Stimulated activated CD4-positive, alpha-beta T cell treated with anti-CD3 and anti-CD28 coated beads, Interleukin-1b, Interleukin-23, amount 100 ng/mL, for 24 hours (primary cell): Measurements from ENCODE around the gene TOR1A.
"Not testable (repeated sequence)": the region's sequence is repeated elsewhere in the genome, so short reads cannot be mapped to it uniquely, and the experiment has no call there.

Experiments
- DNase-seq, 4 experiments: peaks; one replicate each; pipeline ENCODE4 v3.0.0-alpha.2; 2020; ENCODE audit warnings: low read depth in 4 of 4, low spot score in 1 of 4

Gene TOR1A

GRCh38 chr9:129822898-129823541 is 916 bp downstream of the TOR1A start:
- DNase-seq: no peak

GRCh38 chr9:129816501-129817435 is 7.2 kb downstream of the TOR1A start:
- DNase-seq: no peak

- DNase-seq: no peak
These were observed 8.7 kb downstream of the TOR1A start for GRCh38 chr9:129815278-129815677.

GRCh38 chr9:129814432-129815223 is 9.3 kb downstream of the TOR1A start:
- DNase-seq: no peak

GRCh38 chr9:129813661-129814060 is 10.3 kb downstream of the TOR1A start:
- DNase-seq: no peak

DNA sequence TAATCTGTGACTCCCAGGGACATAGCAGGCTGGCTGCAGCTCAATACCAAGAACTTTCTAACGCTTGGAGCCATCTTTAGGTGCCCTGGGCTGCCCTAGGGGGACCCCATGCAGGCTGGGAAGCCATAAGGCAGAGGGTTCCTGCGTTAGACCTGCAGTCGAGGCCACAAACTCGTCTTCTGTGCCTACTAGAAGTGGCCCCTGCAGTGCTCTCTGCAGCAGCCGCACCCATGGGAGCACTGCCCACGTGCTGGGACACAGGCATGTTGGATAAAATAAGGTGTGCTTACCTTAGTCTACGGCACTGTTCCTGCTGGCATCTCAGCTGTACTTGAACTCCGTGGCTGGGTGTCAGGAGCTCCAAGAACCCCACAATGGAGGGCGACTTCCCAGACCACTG is 11.6 kb downstream of the TOR1A start:
- no peak for DNase-seq

GRCh38 chr9:129811967-129812363 is 12.0 kb downstream of the TOR1A start:
- DNase-seq: no peak

DNA sequence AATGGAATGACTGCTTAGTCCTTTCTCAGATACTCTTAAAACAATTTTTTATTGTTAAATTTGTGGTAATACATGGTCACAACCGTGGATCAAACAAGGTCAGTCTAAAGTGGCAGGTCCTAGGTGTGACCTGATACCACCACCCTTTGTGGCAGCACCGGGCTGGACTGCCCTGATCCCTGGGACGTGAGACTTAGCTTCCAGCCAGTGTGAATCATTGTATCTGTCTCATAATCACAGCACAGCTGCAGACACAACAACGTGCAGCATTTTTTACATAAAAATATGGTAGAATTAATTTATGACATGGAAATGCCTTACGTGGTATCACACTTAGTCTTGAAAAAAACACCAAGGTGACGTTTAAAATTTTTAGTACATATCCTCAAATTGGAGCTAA is 13.1 kb downstream of the TOR1A start:
- DNase-seq: no peak

DNA sequence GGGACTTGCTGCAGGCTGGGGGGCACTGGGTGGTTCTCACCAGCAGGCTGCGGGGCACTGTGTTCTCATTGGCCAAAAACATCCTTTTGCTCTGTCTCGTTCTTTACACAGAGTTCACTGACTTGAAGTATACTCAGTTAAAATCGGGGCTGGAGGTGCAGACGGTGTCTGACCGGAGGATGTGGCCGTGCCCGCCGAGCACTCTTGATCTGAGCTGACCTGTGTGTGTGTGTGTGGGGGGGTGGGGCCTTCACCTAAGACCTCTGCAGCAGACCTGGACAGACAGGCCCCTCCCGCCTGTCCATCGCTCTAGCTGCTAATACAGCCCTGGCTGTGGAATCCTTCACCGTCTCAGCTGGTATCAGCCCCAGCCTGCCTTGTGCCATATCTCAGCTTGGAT is 13.8 kb downstream of the TOR1A start:
- DNase-seq: no peak

DNA sequence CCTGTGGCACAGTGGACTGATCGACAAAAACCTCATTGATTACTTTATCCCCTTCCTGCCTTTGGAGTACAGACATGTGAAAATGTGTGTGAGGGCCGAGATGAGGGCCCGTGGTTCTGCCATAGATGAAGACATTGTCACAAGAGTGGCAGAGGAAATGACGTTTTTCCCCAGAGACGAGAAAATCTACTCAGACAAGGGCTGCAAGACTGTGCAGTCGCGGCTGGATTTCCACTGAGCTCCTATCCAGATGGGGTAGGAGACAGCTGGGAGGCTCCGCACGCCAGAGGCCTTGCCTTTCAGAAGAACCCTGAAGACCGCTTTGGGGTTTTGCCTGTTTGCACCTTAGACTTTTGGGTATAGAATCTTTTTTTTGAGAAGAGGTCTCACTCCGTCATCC is 14.6 kb downstream of the TOR1A start:
- DNase-seq: no peak

DNA sequence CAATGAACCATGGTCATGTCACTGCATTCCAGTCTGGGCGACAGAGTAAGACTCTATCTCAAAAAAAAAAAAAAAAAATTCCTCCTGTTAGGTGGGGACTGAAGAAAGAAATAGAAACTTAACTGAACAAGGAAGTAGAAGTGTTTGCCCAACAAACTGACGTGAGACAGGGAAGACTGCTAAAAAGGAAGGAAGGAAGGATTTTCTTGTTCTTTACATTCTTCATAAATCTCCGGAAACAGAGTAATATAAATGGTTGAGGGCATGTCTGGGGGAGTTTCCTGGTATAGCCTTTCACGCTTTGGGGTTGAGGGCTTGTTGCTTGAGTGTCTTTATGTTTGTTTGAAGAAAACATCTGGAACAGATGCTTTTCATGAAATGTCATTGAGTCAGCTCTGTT is 17.9 kb downstream of the TOR1A start:
- no peak for DNase-seq

DNA sequence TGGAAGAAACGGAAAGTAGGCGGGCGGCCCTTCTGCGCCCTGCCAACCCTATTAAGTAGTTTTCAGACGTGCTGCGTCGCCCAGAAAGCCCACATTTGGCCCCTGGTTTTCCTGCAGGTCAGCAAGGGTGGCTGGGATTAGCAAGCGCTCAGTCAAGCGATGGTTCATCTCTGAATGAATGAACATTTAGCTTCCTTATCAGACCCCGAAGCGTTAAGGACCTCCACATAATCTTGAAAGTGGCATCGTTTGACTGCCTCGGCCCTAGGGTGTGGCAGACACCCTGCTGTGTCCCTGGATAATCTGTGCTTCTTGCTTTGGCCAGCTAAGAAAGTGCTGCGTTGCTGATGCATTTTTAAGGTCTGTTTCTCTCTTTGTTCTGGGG is 20.3 kb downstream of the TOR1A start:
- DNase-seq: no peak

DNA sequence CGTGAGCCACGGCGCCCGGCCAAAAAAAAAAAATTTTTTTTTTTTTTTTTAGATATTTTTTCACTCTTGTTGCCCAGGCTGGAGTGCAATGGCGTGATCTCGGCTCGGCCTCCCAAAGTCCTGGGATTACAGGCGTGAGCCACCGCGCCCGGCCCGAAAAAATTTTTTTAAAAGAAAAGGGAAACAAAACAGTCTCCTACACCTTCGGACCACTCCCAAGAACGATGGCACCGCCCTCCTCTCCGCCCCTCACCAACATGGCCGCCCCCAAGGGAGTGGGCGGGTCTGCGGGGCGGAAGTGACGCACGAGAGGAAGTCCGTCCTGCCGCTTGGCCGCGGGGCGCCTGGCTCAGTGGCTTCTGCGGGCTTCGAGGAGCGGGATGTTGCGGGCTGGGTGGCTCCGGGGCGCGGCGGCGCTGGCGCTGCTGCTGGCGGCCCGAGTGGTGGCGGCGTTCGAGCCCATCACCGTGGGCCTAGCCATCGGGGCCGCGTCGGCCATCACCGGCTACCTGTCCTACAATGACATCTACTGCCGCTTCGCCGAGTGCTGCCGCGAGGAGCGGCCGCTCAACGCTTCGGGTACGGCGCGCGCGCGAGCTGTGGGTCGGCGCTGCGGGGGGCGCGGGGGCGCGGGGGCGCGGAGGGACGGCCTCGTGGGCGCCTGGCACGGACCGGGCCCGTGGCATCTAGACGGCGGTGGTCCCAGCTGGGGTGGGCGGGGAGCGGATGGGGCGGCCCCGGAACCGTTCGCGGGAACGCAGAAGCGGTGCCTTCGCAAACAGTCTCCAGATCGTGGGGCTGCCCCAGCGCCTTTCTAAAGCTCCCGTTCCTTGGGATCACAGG is 20.9 kb downstream of the TOR1A start, which contains the start of gene TOR1B:
Gene TOR1B (plus strand): TSS at position 352 of the 843 bp plus-strand sequence. CDS start 29 bp downstream, at position 381.
- DNase-seq: peak; percentile 85 to 92 (median 88)

GRCh38 chr9:129801504-129801903 is 22.4 kb downstream of the TOR1A start:
- DNase-seq: no peak

DNA sequence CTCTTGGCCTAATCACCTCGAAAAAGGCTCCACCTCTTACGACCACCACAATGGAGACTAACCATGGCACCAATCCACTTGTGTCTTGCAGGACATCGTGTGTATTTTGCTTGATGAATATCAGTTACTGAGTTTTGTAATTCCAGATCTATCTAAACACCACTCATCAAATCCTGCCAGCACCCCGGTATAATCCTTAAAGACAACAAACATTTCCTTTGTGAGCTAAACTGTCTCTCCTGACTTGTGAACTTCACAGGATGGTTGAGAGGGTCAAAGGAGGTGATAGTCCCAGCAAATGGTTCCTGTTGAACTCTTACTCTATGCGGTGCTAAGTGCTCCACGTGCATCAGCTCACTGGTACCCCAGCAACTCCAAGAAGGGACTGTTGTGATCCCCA is 25.0 kb downstream of the TOR1A start:
- no peak for DNase-seq

DNA sequence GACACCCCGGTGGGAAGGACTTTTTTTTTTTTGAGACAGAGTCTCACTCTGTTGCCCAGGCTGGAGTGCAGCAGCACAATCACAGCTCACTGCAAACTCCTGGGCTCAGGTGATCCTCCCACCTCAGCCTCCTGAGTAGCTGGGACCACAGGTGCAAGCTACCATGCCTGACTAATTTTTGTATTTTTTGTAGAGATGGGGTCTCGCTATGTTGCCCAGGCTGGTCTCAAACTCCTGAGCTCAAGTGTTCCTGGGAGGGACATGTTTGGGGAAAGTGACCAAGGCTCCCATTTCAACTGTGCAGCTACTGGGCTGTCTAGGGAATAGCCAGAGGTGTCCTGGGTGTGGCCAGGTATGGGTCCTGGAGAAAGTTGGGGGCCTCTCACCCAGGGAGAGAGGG is 27.9 kb downstream of the TOR1A start:
- DNase-seq: not testable (repeated sequence)

DNA sequence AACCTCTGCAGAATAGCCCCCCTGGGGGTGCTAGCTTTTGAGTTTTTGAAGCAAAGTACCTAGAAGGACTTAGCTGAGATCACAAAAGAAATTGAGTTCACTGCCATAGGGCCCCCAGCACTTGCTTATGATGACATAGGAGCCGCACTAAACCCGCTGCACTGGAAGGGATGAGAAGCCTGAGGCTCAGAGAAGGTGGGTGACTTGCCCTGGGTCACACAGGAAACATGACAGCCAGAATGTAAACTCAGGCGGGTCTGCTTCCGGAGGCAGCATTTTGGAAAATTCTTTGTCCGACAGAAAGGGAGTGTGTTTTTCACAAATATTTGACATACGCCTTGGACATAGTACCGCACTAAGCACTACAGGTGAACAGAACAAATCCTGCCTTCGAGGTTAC is 29.4 kb downstream of the TOR1A start:
- no peak for DNase-seq

- DNase-seq: no peak
These were observed 37.5 kb downstream of the TOR1A start for GRCh38 chr9:129786481-129786880.

GRCh38 chr9:129785866-129786265 is 38.1 kb downstream of the TOR1A start:
- no peak for DNase-seq

DNA sequence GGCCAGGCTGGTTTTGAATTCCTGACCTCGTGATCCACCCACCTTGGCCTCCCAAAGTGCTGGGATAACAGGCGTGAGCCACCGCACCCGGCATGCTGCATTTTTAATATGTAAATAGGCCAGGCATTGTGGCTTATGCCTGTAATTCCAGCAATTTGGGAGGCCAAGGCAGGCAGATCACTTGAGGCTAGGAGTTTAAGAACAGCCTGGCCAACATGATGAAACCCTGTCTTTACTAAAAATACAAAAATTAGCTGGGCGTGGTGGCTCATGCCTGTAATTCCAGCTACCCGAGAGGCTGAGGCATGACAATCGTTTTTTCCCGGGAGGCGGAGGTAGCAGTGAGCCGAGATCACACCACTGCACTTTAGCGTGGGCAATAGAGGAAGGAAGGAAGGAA is 39.0 kb downstream of the TOR1A start:
- DNase-seq: not testable (repeated sequence)
